ENCODE data around the gene SNAI1. TPM values are rescaled to one million over a fixed set of nuclear protein-coding genes. Genes with fewer than 3 reads are reported as not detected.

The SNAI1 gene
- 2.4 and 7.6 TPM in 2 replicates for total RNA-seq (2014; rRNA removed; shearing (Covaris generic))
- 13.4 and 15.7 TPM in 2 replicates for polyA plus RNA-seq (2016; fragmentation: Nextera tagmentation; extraction: Ambion mirVana)

GRCh38 chr20:49982346-49983122, at the start of gene SNAI1:
Gene SNAI1 (plus strand): TSS chr20:49982980. CDS start chr20:49983060, 80 bp downstream.
- no peaks in the 10 kb centered on the region for H4K20me1 ChIP-seq (ENCODE audit: insufficient read depth)
- WGBS, 2 experiments (ENCODE audit: low coverage in 1 of 2, low lambda C conversion rate in 2 of 2, missing lambda C conversion rate in 2 of 2), result 9 to 16% methylated on average over 44 to 74 of the region's 90 CpGs
- H3K27ac ChIP-seq, result peak within 1 kb of the TSS; percentile 89
- peak within 1 kb of the TSS; percentile 88 for H3K4me3 ChIP-seq
- peak within 1 kb of the TSS; percentile 96 for H3K9ac ChIP-seq
- H3K79me2 ChIP-seq (ENCODE audit: insufficient read depth), result peaks cover 47% of the 10 kb centered on the region
- H3K36me3 ChIP-seq (ENCODE audit: low read depth), result no peaks in the 10 kb centered on the region; the same call in 1 of the 2 replicates
- H3K4me1 ChIP-seq (ENCODE audit: insufficient read depth), result peaks cover 34% of the 10 kb centered on the region
- no peaks in the 10 kb centered on the region for H3K27me3 ChIP-seq (replicated peaks; ENCODE audit: insufficient read depth)
- H3K9me3 ChIP-seq (ENCODE audit: low read depth), result no peaks in the 10 kb centered on the region
- peak within 1 kb of the TSS; percentile 95 for H3K4me2 ChIP-seq (ENCODE audit: unreplicated experiment)
- in situ Hi-C loops (cut with MboI), result no loop called here
- DNase-seq, result peak; percentile 95
- H2AFZ ChIP-seq, result peak within 1 kb of the TSS; percentile 34; the same call in 1 of the 2 replicates
- H3K9me2 ChIP-seq (ENCODE audit: insufficient read depth), result no peaks in the 10 kb centered on the region
- TF ChIP-seq EZH2phosphoT487 (IDR thresholded peaks at IDR 0.05; ENCODE audit: insufficient read depth, low read depth), result no peak
- no peak for TF ChIP-seq EZH2 (IDR thresholded peaks at IDR 0.05; ENCODE audit: insufficient read depth, poor library complexity, severe bottlenecking)
- H3F3A ChIP-seq (ENCODE audit: insufficient read depth), result peaks cover 41% of the 10 kb centered on the region

- Histone ChIP-seq H3K27me3 (replicated peaks; ENCODE audit: insufficient read depth) (no peaks in the 10 kb centered on the region), H3K4me3 (peak overlapping the region; percentile 89), H4K20me1 (ENCODE audit: insufficient read depth) (0 out of 2 replicates have a peak, but pooled peaks cover 4% of the 10 kb centered on the region), H3K4me2 (ENCODE audit: unreplicated experiment) (peak overlapping the region; percentile 88), H3K9me2 (ENCODE audit: insufficient read depth) (no peaks in the 10 kb centered on the region), H3K4me1 (ENCODE audit: insufficient read depth) (peaks cover 19% of the 10 kb centered on the region), H2AFZ (peak overlapping the region; percentile 96), H3K36me3 (ENCODE audit: low read depth) (peaks cover 3% of the 10 kb centered on the region; the same call in 1 of the 2 replicates), H3F3A (ENCODE audit: insufficient read depth) (peaks cover 5% of the 10 kb centered on the region; the same call in 1 of the 2 replicates), H3K9me3 (ENCODE audit: low read depth) (no peaks in the 10 kb centered on the region), H3K9ac (peak overlapping the region; percentile 93), H3K79me2 (ENCODE audit: insufficient read depth) (peaks cover 46% of the 10 kb centered on the region), H3K27ac (0 out of 2 replicates have a peak overlapping the region, but pooled peaks have one; percentile 11)
- DNase-seq, result no peak
- in situ Hi-C loops (cut with MboI), result no loop called here
- 6 to 8% methylated on average over 20 to 21 of the region's 21 CpGs for WGBS, 2 experiments (ENCODE audit: low coverage in 1 of 2, low lambda C conversion rate in 2 of 2, missing lambda C conversion rate in 2 of 2)
- TF ChIP-seq EZH2phosphoT487 (IDR thresholded peaks at IDR 0.05; ENCODE audit: insufficient read depth, low read depth) (no peak), EZH2 (IDR thresholded peaks at IDR 0.05; ENCODE audit: insufficient read depth, poor library complexity, severe bottlenecking) (no peak)
Measured at GRCh38 chr20:49935746-49936152, 47.0 kb upstream of the SNAI1 start.

- H3K9me3 ChIP-seq (ENCODE audit: low read depth), result no peaks in the 10 kb centered on the region
- peak within 1 kb of the TSS; percentile 88 for H3K4me2 ChIP-seq (ENCODE audit: unreplicated experiment)
- TF ChIP-seq EZH2 (IDR thresholded peaks at IDR 0.05; ENCODE audit: insufficient read depth, poor library complexity, severe bottlenecking) (no peak), EZH2phosphoT487 (IDR thresholded peaks at IDR 0.05; ENCODE audit: insufficient read depth, low read depth) (no peak)
- H3K4me1 ChIP-seq (ENCODE audit: insufficient read depth), result peaks cover 19% of the 10 kb centered on the region
- peak within 1 kb of the TSS; percentile 93 for H3K9ac ChIP-seq
- no peaks in the 10 kb centered on the region for H3K9me2 ChIP-seq (ENCODE audit: insufficient read depth)
- peak within 1 kb of the TSS; percentile 89 for H3K4me3 ChIP-seq
- in situ Hi-C loops (cut with MboI), result no loop called here
- H3K79me2 ChIP-seq (ENCODE audit: insufficient read depth), result peaks cover 52% of the 10 kb centered on the region
- 0 out of 2 replicates have a peak, but pooled peaks cover 4% of the 10 kb centered on the region for H4K20me1 ChIP-seq (ENCODE audit: insufficient read depth)
- peak within 1 kb of the TSS; percentile 68 for H3K27ac ChIP-seq
- peaks cover 3% of the 10 kb centered on the region; the same call in 1 of the 2 replicates for H3K36me3 ChIP-seq (ENCODE audit: low read depth)
- H3K27me3 ChIP-seq (replicated peaks; ENCODE audit: insufficient read depth), result no peaks in the 10 kb centered on the region
- DNase-seq, result peak; percentile 98
- H2AFZ ChIP-seq, result peak within 1 kb of the TSS; percentile 96
- WGBS, 2 experiments (ENCODE audit: low coverage in 1 of 2, low lambda C conversion rate in 2 of 2, missing lambda C conversion rate in 2 of 2), result 1% methylated on average over 54 to 68 of the region's 79 CpGs
- peaks cover 5% of the 10 kb centered on the region; the same call in 1 of the 2 replicates for H3F3A ChIP-seq (ENCODE audit: insufficient read depth)
Measured at GRCh38 chr20:49936153-49937026, 46.4 kb upstream of the SNAI1 start, which contains the start of gene RNF114. Gene RNF114 (plus strand): TSS chr20:49936397. CDS start chr20:49936413, 16 bp downstream.

Data from GM23248 (cell line).